Activated T-helper 17 cell treated with anti-CD3 and anti-CD28 coated beads, Interleukin-2, amount 50 U/mL, for 72 hours (primary cell): Measurements from ENCODE around the gene RRP7A. TPM values are rescaled to one million over a fixed set of nuclear protein-coding genes. Genes with fewer than 3 reads are reported as not detected.
A peak's percentile ranks its signal among the peaks of the same experiment; 100 is the strongest.
"Not testable (repeated sequence)": the region's sequence is repeated elsewhere in the genome, so short reads cannot be mapped to it uniquely, and the experiment has no call there.

Source experiments
- ATAC-seq: fragments of 150-1000 bp; cut with Tn5 transposase; replicated peaks from 2 replicates; pipeline ENCODE4 v1.10.0; 2021; ENCODE audit warnings: mild to moderate bottlenecking, moderate library complexity
- H3K27ac Mint-ChIP-seq: one replicate; pipeline ENCODE4 v1.8.0; 2022; ENCODE audit warnings: mixed read lengths
- H3K27me3 Mint-ChIP-seq: one replicate; pipeline ENCODE4 v1.8.0; 2022; ENCODE audit warnings: mixed read lengths
- H3K36me3 Mint-ChIP-seq: one replicate; pipeline ENCODE4 v1.8.0; 2022; ENCODE audit warnings: low read depth, mild to moderate bottlenecking, mixed read lengths
- H3K4me1 Mint-ChIP-seq: one replicate; pipeline ENCODE4 v1.8.0; 2022; ENCODE audit warnings: mixed read lengths
- H3K4me3 Mint-ChIP-seq: one replicate; pipeline ENCODE4 v1.8.0; 2022; ENCODE audit warnings: mild to moderate bottlenecking, mixed read lengths
- H3K9me3 Mint-ChIP-seq: one replicate; pipeline ENCODE4 v1.8.0; 2022; ENCODE audit warnings: mixed read lengths
- total RNA-seq, 2 donors: library from RNA; stranded (reverse); gene quantifications; one replicate each; pipeline ENCODE4 v1.2.3, GENCODE V29; 2022

RRP7A gene
- total RNA-seq, 2 donors from 2014 or later, result 37.6 to 83.4 TPM

DNA sequence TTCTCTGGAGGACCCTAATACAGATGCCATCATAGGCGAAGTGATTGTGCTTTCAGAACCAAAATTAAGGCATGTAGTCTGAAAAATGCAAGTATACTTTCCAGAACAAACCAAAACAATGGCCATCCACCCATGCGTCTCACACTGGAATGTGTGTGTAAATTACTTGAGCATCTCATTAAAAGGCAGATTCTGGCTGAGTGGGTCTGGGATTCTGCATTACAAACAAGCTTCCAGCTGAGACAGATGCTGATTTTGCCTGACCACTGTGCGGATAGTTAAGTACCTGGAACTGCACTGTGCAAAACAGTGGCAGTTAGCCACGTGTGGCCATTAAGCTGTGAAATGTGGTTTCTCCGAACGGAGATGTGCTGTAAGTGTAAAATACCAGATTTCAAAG is 26.2 kb downstream of the RRP7A start:
- Mint-ChIP-seq H3K9me3 (no peaks in the 10 kb centered on the region), H3K27me3 (no peaks in the 10 kb centered on the region), H3K27ac (no peak overlapping the region), H3K4me1 (no peaks in the 10 kb centered on the region), H3K36me3 (no peaks in the 10 kb centered on the region), H3K4me3 (no peak overlapping the region)
- ATAC-seq, result no peak

GRCh38 chr22:42492323-42492690 is 27.3 kb downstream of the RRP7A start:
- Mint-ChIP-seq H3K4me1 (no peaks in the 10 kb centered on the region), H3K4me3 (no peak overlapping the region), H3K27ac (no peak overlapping the region)

DNA sequence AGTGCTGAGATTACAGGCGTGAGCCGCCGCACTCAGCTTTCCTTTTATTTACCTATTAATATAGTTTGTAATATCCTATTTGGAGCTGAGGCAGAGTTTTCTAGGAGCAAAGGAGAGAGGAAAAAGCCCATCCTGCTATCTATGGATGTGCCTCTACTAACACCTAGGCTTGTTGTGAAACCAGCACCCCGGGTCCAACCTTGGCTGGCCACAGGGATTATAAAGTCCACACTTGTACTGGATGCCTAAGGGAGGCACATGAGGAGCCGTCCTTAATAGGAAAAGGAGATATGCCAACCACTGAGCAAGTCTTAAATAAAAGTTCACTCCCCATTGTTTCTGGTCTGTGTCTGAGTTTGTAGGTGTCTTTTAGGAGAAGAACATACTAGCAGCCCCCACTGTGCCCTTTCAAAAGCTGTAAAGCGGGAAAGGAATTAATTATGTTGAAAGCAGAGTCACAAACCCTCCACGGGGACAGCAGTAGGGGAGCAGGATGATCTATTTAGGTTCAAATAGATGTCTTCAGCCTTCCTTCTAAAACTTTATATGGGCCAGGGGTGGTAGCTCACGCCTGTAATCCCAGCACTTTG is 29.3 kb downstream of the RRP7A start:
- ATAC-seq, result no peak
- no peak overlapping the region for H3K4me3 Mint-ChIP-seq

More at GRCh38 chr22:42492323-42492690, 27.3 kb downstream of the RRP7A start:
- ATAC-seq, result no peak
- Mint-ChIP-seq H3K27me3 (no peaks in the 10 kb centered on the region), H3K9me3 (no peaks in the 10 kb centered on the region), H3K36me3 (no peaks in the 10 kb centered on the region)

GRCh38 chr22:42489000-42489399 is 30.6 kb downstream of the RRP7A start:
- Mint-ChIP-seq H3K4me1 (no peaks in the 10 kb centered on the region), H3K9me3 (no peaks in the 10 kb centered on the region), H3K36me3 (no peaks in the 10 kb centered on the region), H3K27ac (no peak overlapping the region), H3K27me3 (no peaks in the 10 kb centered on the region), H3K4me3 (no peak overlapping the region)
- ATAC-seq, result no peak

More for the DNA sequence above, 29.3 kb downstream of the RRP7A start:
- no peaks in the 10 kb centered on the region for H3K9me3 Mint-ChIP-seq
- no peaks in the 10 kb centered on the region for H3K4me1 Mint-ChIP-seq
- no peak overlapping the region for H3K27ac Mint-ChIP-seq
- H3K27me3 Mint-ChIP-seq, result no peaks in the 10 kb centered on the region
- H3K36me3 Mint-ChIP-seq, result no peaks in the 10 kb centered on the region

DNA sequence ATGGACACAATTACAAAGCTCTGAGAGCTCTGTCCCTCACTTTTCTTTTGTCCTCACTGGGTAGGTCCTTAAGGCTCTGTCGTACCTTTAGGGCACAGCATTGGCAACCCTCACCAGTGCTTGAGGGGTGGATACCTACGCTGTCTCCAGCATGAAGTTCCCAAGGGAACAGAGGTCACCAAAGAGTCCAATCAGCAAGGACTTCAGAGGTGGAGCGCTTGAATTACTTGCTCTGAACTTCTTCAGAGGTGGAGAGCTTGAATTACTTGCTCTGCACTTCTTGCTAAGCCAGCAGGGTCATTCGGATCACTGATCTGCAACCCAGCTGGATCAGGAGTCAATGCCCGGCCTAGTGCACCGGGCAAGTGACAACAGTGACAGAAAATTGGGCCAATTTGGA is 35.1 kb downstream of the RRP7A start:
- H3K36me3 Mint-ChIP-seq, result no peaks in the 10 kb centered on the region
- peaks cover 8% of the 10 kb centered on the region for H3K27me3 Mint-ChIP-seq
- no peaks in the 10 kb centered on the region for H3K4me1 Mint-ChIP-seq
- ATAC-seq, result no peak
- no peak overlapping the region for H3K27ac Mint-ChIP-seq
- no peak overlapping the region for H3K4me3 Mint-ChIP-seq
- no peaks in the 10 kb centered on the region for H3K9me3 Mint-ChIP-seq

GRCh38 chr22:42483610-42484223 is 35.9 kb downstream of the RRP7A start:
- H3K4me1 Mint-ChIP-seq, H3K36me3 Mint-ChIP-seq, H3K9me3 Mint-ChIP-seq, H3K27ac Mint-ChIP-seq, ATAC-seq, H3K27me3 Mint-ChIP-seq, H3K4me3 Mint-ChIP-seq: not testable (repeated sequence)

DNA sequence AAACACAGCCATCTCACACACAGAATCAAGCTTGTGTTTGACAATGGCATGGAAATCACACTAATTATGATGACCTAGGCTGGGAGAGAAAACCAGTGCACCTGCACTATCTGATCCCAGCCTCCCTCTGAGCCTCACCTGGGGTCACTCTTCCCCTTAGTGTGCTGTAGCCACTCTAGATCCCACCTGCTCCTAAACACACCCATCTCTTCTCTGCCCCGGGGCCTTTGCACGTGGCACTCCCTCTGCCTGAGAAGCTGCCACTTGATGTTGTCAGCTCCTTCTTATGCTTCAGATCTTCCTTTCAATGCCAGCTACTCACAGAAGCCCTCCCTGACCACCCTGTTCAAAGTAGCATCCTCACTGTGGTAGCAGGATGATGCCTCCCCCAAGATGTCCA is 44.5 kb downstream of the RRP7A start:
- Mint-ChIP-seq H3K27ac (no peak overlapping the region), H3K36me3 (no peaks in the 10 kb centered on the region), H3K4me3 (no peak overlapping the region), H3K4me1 (no peaks in the 10 kb centered on the region), H3K9me3 (no peaks in the 10 kb centered on the region), H3K27me3 (peaks cover 4% of the 10 kb centered on the region)
- no peak for ATAC-seq

DNA sequence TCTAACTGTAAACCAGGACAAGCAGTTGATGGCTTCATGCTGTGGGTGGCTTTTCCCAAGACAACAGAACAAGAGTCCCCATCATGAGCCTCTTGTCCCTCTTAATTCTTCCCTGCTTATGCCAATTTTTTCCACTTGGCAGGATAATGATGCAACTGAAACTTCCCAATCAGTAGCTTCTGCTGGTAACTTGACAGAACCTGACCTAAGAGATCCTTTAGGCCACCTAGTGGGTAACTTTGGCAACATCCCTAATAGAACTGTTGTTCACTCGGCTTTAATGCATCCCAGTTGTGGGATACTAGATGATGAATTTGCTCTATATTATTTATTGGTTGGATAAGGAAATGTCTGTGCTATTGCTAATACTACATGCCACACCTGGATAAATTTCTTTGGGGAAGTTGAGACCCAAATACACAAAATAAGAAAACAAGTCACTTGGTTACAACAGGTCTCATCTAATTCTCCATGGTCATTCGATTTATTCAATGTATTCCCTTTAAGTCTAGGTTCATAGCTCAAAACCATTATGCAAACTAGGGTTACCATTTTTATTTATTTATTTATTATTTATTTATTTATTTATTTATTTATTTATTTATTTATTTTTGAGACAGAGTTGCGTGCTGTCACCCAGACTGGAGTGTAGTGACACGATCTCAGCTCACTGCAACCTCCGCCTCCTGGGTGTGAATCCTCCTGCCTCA is 46.0 kb downstream of the RRP7A start:
- no peak overlapping the region for H3K27ac Mint-ChIP-seq
- H3K36me3 Mint-ChIP-seq, result no peaks in the 10 kb centered on the region
- H3K4me1 Mint-ChIP-seq, result no peaks in the 10 kb centered on the region
- no peaks in the 10 kb centered on the region for H3K9me3 Mint-ChIP-seq
- no peak for ATAC-seq
- H3K4me3 Mint-ChIP-seq, result no peak overlapping the region
- H3K27me3 Mint-ChIP-seq, result peaks cover 4% of the 10 kb centered on the region

- H3K4me1 Mint-ChIP-seq, result no peaks in the 10 kb centered on the region
- peak overlapping the region; percentile 8 for H3K27ac Mint-ChIP-seq
- no peak overlapping the region for H3K4me3 Mint-ChIP-seq
- H3K36me3 Mint-ChIP-seq, result no peaks in the 10 kb centered on the region
- H3K27me3 Mint-ChIP-seq, result peaks cover 4% of the 10 kb centered on the region
- H3K9me3 Mint-ChIP-seq, result no peaks in the 10 kb centered on the region
- ATAC-seq, result no peak
These were observed 46.9 kb downstream of the RRP7A start for GRCh38 chr22:42472671-42473070.

- no peaks in the 10 kb centered on the region for H3K9me3 Mint-ChIP-seq
- H3K27me3 Mint-ChIP-seq, result peaks cover 4% of the 10 kb centered on the region
- no peaks in the 10 kb centered on the region for H3K4me1 Mint-ChIP-seq
- no peak overlapping the region for H3K4me3 Mint-ChIP-seq
- no peak for ATAC-seq
- H3K36me3 Mint-ChIP-seq, result no peaks in the 10 kb centered on the region
- H3K27ac Mint-ChIP-seq, result no peak overlapping the region
These were observed 48.2 kb downstream of the RRP7A start for GRCh38 chr22:42471441-42471840.

- Mint-ChIP-seq H3K36me3 (no peaks in the 10 kb centered on the region), H3K4me1 (no peaks in the 10 kb centered on the region), H3K27me3 (peaks cover 4% of the 10 kb centered on the region), H3K27ac (no peak overlapping the region), H3K4me3 (no peak overlapping the region), H3K9me3 (no peaks in the 10 kb centered on the region)
- no peak for ATAC-seq
These were observed 49.1 kb downstream of the RRP7A start for GRCh38 chr22:42470366-42471082.

DNA sequence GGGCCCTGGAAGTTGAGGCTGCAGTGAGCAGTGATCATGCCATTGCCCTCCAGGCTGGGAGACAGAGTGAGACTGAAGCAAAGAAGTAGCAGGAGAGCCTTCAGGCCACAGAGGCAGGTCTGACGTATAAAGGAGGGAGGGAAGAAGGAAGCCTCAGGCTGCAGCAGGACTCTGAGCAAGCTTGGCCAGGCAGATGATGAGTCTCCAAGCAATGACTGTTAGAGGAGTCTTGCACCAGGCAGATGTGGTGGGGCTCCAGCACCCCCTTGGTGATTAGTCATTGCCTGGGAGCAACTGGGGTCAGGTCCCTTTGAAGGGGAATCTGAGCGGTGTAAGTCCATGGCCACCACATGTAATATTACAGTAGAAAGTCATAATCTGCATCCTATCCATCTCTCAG is 50.8 kb downstream of the RRP7A start:
- H3K9me3 Mint-ChIP-seq, result no peaks in the 10 kb centered on the region
- no peak overlapping the region for H3K27ac Mint-ChIP-seq
- H3K4me3 Mint-ChIP-seq, result no peak overlapping the region
- no peaks in the 10 kb centered on the region for H3K27me3 Mint-ChIP-seq
- no peaks in the 10 kb centered on the region for H3K4me1 Mint-ChIP-seq
- ATAC-seq, result no peak
- no peaks in the 10 kb centered on the region for H3K36me3 Mint-ChIP-seq

DNA sequence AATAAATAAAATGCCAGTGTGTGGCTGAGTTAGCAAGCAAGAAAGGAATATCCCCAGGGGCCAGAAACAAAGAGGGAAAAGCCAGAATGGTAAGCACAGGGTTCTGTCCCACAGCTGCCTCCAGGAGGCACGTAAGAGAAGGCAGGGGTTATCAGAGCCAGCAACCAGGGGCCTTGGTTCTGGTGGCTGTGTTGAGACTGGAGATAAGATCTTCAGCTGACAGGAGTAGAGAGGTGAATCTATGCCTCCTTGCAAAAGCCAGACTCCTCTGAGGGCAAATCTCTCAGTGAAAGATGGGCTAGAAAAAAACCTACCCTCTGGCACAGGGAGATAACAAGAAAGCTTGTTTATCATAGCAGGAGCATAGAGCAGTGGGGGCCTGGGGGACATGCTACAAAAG is 57.6 kb downstream of the RRP7A start:
- H3K27me3 Mint-ChIP-seq, result peaks cover 17% of the 10 kb centered on the region
- no peaks in the 10 kb centered on the region for H3K36me3 Mint-ChIP-seq
- no peak overlapping the region for H3K27ac Mint-ChIP-seq
- no peaks in the 10 kb centered on the region for H3K4me1 Mint-ChIP-seq
- no peak overlapping the region for H3K4me3 Mint-ChIP-seq
- no peak for ATAC-seq
- no peaks in the 10 kb centered on the region for H3K9me3 Mint-ChIP-seq

- Mint-ChIP-seq H3K27me3 (peaks cover 19% of the 10 kb centered on the region), H3K4me1 (no peaks in the 10 kb centered on the region), H3K27ac (no peak overlapping the region), H3K4me3 (no peak overlapping the region), H3K9me3 (no peaks in the 10 kb centered on the region), H3K36me3 (no peaks in the 10 kb centered on the region)
- ATAC-seq, result no peak
These were observed 58.1 kb downstream of the RRP7A start for GRCh38 chr22:42461511-42461910.
